ENCODE measurements around the gene XCL1.
A peak's percentile ranks its signal among the peaks of the same experiment; 100 is the strongest.
"Not testable (repeated sequence)": the region's sequence is repeated elsewhere in the genome, so short reads cannot be mapped to it uniquely, and the experiment has no call there.

The XCL1 gene

GRCh38 chr1:168568346-168568745 is 8.1 kb upstream of the XCL1 start:
- no peak for DNase-seq

DNA sequence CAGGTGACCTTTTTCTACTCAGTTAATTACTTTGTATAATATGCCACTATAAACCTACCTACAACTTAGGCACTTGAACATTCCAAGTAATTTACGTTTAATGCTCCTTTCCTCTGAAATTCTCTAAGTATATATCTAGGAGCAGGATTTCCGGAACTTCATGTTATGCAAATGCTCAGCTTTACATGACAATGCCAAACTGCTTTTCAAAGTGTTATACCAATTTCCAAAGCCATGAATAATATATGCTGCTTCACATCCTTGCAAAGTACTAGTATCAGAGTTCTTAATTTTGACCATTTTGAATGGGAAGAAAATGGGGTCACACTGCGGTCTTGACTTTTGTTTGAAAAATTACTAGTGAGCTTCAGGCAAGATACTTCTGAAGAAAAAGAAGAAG is 5.8 kb upstream of the XCL1 start:
- DNase-seq = no peak

DNA sequence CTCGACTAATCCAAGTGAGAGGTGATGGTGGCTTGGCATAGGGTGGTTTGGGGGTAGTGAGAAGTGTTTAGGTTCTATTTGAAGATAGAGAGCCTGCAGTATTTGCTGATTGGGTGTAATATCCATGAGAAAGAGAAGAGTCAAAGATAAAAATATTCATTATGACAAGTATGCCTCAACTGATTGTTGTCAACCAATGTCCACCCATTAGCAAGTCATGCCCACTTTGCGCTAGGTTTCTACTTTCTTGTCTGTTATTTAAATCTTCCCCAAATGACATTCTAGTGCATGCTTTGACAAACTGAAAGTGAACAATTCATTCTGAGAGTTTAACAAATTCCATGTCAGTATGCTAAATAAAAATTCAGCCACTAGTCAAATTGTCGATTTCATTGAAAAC is 3.8 kb upstream of the XCL1 start:
- DNase-seq = no peak

DNA sequence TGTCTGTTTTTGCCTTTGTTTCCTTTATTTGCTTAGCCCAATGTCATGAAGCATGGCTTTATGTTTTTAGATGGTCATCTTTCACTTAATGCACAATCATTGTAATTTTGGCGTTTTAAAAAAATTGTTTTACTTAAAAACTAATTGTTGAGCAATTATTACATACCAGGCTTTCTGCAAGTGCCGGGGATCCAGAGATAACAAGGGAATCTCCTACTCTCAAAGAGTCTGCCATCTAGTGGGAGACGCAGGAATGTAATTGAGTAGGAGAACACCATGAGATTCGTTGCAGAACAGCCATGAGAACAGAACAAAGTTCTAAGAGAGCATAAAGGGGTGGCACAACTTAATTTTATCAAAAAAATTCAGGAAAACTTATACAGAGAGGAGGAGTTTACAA is 2.2 kb upstream of the XCL1 start:
- not testable (repeated sequence) for DNase-seq

- not testable (repeated sequence) for DNase-seq
Measured at GRCh38 chr1:168578531-168579185, 2.3 kb downstream of the XCL1 start.

DNA sequence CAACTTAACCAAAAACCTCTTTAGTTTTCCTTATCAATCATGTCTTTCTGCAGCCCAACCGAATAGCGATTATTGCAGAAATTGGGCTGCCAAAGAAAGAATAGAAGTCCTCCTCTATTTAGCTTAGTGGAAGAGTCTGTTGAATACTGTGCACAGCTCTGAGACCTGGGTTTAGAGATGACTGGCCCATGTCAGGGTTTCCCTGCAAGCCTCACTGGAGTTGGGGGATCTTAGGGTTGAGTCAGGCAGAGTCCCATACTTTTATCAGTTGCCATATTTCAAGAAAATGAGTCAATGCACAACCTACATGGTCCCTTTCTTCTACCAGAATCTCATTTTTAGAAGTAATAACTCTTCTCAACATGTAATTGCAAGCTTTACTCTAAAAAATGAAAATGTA is 3.9 kb downstream of the XCL1 start:
- not testable (repeated sequence) for DNase-seq

DNA sequence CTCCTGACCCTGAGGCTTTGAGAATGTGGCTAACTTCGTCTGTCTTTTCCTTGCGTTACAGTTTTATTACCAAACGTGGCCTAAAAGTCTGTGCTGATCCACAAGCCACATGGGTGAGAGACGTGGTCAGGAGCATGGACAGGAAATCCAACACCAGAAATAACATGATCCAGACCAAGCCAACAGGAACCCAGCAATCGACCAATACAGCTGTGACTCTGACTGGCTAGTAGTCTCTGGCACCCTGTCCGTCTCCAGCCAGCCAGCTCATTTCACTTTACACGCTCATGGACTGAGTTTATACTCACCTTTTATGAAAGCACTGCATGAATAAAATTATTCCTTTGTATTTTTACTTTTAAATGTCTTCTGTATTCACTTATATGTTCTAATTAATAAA is 4.6 kb downstream of the XCL1 start:
- DNase-seq = not testable (repeated sequence)

GRCh38 chr1:168581817-168582572 is 5.6 kb downstream of the XCL1 start:
- DNase-seq = no peak

DNA sequence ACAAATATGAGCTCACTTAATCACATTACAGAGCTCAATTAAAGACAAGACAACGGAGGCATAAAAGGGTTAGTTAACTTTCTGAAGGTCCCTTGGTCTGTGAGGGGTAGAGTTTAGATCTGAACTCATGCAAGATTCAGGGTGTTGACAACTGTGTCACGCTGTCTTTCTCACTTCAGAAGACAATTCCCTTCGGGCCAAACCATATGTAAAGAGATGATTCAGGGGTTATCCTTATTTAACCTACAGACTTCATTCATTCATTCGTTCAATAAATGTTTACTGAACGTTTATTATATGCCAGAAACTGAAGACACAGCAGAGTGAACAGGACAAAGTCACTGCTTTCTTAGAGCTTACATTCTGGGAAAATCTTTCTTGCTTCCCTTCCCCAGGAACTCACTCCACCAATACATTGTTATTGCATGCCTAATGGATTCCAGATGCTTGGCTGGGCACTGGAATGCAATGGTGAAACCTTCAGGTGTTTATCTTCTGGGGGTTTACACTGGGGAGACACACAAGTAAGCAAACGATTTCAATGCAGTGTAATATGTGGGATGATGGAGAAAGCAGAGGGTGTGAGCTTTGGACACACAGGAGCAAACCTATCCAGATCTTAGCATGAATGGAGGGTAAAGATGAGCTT is 6.4 kb downstream of the XCL1 start:
- no peak for DNase-seq

GRCh38 chr1:168583571-168583970 is 7.2 kb downstream of the XCL1 start:
- no peak for DNase-seq

- no peak for DNase-seq
Measured at GRCh38 chr1:168585191-168585590, 8.8 kb downstream of the XCL1 start.

DNA sequence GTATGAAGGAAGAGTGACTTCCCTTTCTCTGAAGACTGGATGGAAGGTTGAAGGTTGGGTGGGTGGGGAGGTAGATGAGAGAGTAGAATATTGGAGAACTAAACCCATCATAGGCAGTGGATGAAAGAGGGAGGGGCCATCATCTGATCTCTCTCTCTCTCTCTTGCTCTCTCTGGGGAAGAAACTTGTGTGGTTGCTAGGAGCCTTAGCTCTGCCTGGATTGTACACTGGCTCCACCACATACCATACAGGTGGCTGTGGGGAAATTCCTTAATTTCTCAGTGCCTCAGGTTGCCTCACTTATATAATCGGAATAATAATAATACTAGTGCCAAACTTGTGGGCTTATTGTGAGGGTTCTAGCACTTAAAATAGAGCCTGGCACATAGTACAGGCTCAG is 9.5 kb downstream of the XCL1 start:
- no peak for DNase-seq

DNA sequence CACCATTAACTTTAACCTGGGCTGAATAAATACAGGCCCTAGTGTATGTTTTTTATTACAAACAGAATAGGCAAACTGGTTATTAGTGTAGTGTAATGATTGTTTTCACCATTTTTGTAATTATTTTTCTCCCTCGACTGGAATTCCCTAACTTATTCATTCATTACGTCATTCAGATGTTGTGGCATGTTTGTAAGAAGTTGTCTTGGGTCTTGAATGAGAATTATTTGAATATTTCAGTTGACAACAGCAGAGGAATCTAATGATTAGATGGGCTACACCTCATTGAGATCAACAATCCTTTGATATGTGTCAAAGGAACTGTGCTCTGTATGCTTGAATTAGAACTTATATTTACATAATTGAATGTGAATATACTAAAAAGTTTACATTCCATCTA is 12.8 kb downstream of the XCL1 start:
- DNase-seq = no peak

DNA sequence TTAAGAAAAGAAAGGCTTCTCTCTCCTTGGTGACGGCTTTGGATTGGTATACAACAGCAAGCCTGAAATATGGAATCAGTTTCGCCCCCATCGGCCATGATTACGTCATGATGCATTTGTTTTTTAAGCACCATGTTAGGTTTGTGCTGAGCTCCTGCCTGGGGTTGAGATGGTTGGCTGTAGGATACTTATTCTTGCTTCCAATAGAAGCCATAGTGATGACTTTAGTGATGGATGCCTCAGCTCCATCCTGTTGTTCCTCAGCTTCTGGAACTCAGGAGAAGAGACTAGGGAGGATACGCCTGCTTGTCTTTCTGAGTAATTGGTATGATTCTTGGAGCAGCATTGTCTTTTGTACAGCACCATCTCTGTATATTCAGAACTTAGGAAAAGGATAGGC is 14.7 kb downstream of the XCL1 start:
- no peak for DNase-seq

GRCh38 chr1:168591641-168592250 is 15.3 kb downstream of the XCL1 start:
- no peak for DNase-seq

DNA sequence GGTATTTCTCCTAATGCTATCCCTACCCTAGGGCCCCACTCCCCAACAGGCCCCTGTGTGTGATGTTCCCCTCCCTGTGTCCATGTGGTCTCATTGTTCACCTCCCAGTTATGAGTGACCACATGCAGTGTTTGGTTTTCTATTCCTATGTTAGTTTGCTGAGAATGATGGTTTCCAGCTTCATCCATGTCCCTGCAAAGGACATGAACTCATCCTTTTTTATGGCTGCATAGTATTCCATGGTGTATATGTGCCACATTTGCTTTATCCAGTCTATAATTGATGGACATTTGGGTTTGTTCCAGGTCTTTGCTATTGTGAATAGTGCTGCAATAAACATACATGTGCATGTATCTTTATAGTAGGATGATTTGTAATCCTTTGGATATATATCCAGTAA is 19.0 kb downstream of the XCL1 start:
- DNase-seq = not testable (repeated sequence)

- DNase-seq = no peak
Measured at GRCh38 chr1:168598125-168598524, 21.7 kb downstream of the XCL1 start.

DNA sequence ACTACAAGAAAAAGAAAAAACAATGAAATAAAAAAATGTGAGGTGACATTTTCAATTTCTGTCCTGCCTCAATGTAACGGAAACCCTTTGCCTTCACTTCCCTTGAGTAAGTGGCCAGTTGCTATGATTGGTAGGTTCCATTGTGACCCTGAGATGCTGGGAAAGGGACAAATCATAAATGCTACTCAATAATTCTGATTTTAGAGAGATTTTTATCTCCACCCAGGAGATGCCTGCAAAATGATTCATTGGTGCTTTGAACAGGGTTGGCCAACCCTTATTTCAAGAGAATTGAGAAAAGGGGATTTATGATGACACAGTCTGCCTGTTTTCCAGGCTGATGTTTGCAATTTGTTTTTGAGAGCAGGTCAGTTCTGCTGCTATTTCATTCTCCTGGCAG is 22.5 kb downstream of the XCL1 start:
- no peak for DNase-seq

- DNase-seq = no peak
Measured at GRCh38 chr1:168599641-168600040, 23.2 kb downstream of the XCL1 start.

- DNase-seq = no peak
Measured at GRCh38 chr1:168601051-168601450, 24.6 kb downstream of the XCL1 start.

- DNase-seq = peak; percentile 70
Measured at GRCh38 chr1:168603501-168604110, 27.2 kb downstream of the XCL1 start.

DNA sequence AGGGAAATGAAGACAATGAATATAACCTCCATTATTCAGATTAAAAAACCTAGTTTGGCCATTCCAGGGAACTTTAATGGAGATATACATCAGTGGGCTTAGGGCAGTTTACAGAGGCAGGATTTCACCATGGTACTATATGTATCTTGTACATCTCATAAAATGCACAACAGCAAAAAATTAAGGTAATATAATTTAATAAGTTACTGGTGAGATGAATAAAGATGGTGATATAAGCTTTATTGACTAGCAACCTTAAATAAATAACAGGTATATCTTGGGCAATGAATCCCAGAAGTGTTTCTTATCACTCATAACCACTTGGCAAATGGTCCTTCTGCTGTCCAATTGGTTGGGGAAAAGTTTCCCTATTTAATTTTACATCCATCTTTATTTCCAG is 29.0 kb downstream of the XCL1 start:
- DNase-seq = no peak

GRCh38 chr1:168606096-168606495 is 29.7 kb downstream of the XCL1 start:
- DNase-seq = no peak

All from NCI-H2171 (cell line).